Activated effector memory CD4-positive, alpha-beta T cell treated with anti-CD3 and anti-CD28 coated beads, Interleukin-2, amount 50 U/mL, for 16 hours (primary cell): ENCODE results near the gene MOGAT3.

Experiments used
- DNase-seq: peaks from one replicate; pipeline ENCODE4 v3.0.0-alpha.2; 2020

Gene MOGAT3

DNA sequence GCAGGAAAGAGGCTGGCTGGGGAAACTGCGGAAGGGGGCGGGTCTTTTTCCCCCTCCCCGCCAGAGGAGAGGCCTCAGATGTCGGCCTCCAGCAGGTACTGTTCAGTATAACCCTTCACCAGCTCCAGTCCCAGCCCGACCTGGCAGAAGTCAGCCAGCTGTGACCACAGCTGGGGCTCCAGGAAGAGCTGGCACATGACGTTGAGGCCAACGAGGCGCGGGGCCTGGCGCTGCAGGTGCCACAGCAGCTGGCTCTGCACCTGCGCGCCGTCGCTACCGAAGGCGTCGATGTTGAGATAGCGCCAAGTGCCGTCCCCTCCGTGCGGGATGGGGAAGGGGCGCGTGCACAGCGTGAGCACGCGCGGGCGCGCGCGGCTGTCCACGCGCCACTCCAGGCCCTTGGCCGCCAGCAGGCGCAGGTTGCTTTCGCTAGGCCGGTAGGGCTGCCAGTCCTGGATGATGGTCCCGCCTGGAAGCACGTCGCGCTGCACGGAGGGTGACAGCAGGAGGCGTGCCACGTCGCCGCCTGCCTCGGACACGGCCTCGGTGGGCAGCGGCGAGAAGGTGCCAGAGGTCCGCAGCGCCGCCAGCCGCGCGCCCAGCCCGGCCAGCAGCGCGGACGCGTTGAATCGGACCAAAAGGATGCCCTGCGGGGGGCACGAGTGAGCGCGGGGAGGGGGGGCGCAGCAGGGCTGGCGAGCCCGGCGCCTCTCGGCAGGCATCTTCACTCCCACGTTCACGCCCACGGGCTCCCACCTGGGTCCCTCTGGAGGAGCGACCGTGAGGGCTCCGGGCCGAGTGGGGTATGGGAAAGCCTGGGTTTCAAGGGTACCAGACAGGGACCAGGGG lies 28.6 kb downstream of the MOGAT3 start:
- no peak for DNase-seq

DNA sequence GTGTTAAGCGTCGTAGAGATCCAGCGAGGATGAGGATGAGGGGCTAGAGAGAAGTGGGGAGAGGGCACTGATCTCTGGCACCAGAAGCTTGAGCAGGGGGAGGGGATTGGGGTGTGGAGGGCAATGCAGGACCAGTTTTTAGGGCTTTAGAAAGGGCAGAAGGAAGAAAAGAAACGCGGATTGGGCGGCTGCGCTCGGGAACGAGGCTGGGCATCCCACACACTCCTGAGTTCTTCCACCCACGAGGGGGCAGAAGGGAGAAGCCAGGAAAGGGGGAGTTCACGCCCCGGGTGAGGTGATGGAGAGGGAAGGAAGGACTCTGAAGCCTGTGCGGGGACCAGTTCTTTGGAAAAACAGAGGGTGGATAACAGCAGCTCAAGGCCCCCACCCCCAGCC lies 29.4 kb downstream of the MOGAT3 start:
- DNase-seq, result no peak

DNA sequence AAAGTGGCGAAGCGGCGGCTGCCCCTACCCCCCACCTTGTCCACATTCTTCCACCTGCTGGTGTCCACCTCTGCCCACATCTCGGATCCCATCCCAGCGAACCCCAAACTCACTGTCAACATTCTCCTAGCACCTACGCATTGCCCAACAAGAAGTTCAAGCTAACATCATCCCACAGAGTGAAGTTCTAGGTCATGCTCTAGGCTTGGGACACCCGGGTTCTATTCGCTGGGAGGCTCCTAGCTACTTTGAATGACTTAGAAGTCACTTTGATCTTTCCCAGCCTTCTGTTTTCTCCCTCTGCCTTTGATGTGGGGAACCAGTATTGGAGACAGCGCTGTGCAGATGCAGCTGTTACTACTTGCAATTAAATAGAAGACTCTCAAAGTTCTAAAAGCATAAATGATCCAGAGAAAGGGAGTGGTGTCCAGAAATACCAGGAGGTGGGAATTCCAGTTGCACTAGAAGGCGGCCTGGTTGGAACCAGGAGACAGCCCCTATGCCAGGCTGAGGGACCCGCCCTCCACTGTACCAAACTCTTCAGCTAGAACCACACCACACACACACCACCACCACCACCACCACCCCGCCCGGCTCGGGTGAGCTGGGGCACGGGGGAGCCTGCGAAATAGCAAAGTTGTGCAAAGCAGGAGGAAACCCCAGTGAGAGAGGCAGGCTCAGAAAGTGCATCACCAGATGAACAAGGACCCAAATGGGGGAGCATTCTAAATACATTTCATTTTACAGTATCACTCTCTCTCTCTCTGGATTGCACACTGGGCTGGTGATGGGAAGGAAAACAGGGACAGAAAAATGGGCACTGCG lies 30.0 kb downstream of the MOGAT3 start:
- peak; percentile 69 for DNase-seq

DNA sequence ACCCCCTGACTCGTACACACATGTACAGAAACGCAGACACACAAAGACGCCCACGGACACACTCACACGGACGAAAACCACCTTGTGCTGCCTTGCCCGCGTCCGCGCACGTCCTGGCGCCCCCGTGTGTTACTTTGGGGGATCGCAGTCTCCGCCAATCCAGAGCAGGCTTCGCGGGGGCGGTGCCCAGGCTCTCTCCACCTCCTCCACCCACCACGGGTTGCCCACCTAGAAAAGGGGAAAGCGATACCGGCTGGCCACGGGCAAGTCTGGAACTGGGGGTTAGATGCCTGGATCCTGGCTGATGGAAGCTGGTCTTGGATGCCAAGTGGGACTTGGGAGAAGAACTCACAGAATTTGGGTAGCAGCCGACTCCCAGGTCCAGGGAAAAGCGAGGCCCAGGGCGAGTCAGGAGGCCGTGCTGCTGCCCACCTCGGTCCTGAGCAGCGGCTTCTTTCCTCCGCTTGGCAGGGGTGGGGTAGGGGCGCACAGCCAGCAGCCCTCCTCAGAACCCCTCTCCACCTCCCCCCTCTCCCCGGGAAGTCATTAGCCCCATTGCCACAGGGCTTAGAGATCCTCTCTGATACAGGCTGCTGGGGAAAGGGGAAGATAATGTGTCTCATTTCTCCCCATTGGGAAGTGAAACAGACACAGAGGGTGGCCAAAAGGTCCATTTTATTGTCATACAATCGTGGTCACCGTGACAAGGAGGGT lies 30.8 kb downstream of the MOGAT3 start:
- DNase-seq, result peak; percentile 94

DNA sequence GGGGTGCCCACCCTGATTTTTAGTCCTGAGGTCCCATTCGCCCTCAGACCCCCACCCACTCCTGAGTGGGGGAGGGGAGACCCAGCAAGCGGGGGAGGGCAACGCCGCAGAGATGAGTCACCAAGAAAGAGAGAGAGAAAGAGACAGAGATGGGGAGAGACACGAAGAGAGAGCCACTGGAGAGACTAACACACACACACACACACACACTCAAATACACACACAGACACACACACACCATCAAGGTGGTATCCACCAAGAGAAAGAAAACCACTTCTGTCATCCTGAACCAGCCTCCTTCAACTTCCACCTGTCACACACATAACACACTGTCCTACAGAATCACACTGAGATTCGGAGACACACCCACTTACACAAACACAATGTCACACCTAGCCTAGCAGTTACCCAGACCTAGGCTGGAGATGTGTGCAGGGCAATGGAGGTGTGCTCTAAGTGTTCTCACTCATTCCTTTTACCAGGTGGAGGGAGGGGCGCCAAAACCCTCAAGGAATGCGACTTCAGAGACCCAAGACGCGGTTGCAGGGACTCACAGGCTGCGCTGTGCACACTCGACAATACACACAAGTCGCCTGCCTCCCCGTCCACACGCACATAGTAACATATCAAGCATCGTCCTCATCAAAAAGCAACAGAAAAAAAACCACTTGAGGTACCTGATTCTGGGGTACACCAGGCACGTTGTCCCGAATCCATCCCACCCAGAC lies 31.6 kb downstream of the MOGAT3 start:
- DNase-seq, result no peak

DNA sequence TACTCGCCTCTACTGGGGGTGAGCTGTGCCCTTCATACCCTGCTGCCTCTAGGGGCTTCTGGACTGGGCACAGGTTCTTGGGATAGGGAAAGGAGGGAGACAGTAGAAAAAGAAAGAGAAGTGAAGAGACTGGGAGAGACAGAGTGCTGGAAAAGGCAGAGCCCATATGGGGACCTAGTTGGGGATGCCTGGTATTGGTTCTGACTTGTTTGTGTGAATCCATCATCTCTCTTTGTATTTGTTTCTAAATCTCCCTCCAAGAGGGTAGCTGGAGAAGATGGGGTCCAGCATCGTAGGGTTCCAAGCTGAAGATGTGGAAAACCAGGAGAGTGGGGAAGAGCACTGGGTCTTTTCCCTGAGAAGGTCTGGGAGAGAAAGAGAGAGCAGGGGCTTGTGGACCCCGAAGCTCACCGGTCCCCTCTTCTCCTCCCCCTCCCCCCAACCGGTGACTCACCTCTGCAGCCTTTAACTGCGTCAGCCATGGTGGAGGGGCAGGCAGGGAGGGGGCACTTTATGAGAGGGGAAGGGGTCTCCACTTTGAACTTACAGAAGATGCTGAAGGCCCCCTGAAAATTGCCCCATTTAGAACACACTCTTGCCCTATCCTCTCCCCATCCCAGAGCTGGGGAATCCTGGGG lies 32.3 kb downstream of the MOGAT3 start:
- no peak for DNase-seq

DNA sequence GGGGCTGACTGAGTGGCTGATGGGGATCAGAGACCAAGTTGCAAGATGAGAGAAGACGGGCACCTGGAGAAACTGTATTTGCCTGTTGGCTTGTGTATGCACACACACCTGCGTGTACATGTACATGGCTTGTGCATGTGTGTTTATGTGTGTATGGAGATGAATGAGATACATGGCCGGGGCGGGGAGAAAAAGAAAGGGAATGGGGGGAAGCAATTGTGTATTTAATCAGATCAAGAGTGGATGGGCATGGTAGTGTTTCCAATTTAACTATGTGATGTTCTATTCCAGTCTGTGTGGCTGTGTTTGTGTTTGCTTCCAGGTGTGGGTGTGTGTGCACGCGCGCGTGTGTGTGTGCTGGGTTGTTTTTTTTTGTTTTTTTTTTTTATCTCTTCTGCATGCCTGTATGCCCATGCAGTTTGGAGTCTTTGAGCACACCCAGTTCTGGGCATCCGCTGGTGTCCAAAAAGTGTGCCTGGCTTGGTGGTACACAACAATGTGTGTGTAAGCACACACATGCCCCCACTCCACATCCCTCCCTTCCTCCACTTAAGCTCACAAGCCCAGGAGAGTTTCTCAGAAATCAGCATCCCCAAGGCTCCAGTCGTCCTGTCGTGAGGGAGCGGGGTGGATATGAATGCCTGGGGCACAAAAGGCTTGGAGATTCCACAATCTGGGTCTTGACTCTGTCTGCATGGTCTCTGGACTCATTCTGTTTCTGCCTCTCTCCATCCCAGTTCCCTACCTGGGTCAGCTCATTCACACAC lies 33.0 kb downstream of the MOGAT3 start:
- DNase-seq, result no peak

DNA sequence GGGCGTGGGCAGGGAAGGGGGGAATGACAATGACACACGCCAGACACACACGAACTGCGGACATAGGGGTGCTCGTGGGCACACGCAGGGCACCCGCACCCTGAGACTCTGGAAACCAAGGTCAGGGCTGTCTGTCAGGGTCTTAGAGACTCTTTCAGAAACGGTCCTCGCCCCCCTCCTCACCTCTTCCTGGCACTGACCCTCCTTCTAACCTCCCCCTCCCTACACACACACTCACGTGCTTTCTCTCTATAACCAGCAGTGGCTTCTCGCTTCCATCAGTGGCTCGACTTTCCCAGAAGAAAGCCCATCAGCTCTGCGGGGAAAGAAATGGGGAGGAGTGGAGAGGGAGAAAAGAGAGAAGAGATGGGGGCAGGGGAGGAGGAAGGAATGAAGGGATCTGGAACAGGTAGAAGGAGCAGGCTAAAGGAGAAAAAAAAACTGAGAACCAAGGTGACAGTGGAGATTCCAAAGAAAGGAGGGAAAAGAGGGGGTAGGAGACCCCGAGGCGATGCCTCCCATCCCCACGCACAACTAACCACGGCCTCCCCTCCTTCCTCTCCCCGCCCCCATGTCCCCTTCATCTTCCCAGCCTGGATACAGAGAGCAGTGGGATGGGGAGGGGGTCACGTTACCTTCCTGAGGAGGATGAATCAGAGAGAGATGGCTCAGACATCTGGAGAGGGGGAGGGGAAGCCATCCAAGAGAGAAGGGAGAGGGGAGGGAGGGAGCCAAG lies 33.8 kb downstream of the MOGAT3 start:
- DNase-seq, result no peak

DNA sequence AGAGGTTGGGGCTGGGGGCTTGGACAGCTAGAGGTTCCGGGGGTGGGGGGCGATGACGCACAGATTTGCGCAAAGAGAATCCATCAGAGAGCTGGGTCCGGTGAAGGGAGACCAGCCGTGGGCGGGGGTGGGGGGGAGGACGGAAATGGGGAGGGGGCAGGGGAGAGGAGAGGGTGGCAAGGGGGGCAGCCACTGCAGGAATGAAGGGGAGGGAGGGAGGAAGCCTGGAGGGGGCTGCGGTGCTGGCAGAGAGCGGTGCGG lies 34.3 kb downstream of the MOGAT3 start:
- no peak for DNase-seq

DNA sequence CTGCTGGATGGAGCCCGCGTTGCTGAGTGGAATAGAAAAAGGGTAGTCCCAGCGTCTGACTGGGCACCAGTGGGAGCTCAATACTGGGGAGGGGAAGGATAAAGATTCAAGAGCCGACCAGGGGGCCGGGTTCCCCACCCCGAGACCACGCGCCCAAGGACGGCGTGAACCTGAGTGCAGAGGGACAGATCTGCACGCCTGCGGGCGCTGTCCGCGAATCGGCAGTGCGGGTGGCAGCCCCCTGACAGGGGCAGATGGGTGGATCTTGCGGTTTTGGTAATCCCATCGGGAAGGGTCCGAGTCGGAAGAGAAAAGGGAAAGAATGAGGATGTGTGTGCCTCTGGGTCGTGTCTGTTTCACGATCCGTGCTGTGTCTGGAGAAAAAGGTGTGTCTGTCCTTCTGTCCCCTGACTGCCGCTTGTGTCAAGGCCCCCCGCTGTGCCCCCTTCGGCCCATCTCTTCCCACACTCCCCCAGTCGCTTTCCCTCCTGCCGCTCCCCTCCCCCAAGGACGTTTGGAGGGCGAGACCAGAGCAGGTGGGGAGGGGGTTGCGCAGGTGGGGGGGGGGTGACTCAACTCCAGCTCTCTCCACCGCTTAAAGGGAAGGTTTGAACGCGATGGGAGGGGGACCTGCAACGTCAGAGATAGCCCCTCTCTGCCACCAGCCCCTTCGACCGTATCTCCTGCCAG lies 34.7 kb downstream of the MOGAT3 start:
- DNase-seq, result no peak

DNA sequence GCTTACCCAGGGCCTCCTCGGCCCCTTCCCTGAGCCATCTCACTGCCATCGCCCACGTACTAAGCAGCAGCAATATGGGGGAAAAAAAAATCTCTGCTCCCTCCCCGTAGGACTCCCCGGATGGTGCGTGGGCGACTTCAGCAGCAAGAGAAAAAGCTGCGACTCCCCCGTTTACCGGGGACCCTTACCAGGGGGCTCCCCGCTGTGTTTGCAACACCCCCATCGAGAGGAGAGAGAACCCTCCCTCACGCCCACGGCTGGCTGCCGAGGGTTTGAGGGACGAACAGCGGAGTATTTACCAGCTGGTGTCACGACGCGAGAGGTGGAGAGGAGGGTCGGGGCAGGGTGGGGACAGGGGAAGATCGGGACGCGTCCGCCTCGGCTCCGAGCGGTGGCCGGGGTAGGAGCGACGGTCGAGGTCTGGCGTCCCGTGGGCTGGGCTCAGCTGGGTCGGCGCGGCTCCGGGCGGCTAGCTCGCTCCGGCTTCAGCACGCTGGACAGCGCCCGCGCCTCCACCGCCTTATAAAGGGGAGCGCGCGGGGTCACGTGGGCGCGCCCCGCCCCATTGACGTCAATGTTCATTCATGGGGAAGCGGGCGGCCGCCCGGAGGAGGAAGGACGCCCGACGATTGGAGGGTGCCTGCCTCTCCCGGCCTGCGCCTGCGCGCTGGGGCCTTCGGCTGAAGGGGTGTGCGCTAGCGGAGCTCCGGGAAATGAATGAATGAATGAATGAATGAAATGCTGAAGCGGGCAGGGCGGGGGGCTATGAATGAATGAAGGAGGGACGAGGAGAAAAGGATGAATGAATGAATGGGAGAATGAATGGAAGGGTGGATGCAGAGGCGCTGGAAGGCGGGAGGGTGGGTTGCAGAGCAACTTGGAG lies 35.5 kb downstream of the MOGAT3 start, which contains the start of gene VGF:
Gene VGF (minus strand): TSS at position 495 of the 883 bp plus-strand sequence. CDS start 726 bp downstream, outside the sequence.
- peak; percentile 96 for DNase-seq

DNA sequence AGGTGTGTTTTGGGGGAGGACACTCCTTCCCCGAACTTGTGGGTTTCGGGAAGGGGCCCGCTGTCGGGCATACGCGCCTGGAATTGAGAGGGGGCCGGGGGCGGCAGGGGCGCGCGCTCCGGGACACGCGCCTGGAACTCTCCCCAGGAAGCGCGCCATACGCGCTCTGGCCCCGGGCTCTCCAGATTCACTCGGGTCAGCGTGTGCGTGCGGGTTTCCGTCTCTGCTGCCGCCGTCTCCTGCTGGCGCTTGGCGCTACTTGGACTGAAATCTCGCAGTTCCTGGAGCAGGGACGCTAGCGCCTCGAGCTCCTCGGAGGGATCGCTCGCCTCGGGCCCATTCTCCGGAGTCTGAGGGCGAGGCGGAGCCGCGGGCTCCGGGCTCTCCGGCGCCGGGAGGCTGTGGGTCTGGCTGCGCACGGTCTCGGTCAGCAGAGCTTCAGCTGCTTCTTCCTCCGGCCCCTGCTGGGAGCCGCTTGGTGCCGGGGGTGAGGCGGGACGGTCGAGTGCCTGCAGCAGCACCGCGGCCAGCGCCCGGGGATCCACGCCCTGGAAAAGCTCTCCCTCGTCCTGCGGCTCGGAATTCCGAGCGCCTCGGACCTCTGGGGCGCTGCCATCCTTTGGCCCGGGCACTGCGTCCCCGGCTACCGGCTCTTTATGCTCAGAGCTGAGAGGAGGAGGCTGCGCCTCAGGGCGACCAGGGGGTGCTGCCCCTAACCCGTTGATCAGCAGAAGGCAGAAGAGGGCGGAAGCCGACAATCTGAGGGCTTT lies 36.6 kb downstream of the MOGAT3 start:
- DNase-seq, result no peak

DNA sequence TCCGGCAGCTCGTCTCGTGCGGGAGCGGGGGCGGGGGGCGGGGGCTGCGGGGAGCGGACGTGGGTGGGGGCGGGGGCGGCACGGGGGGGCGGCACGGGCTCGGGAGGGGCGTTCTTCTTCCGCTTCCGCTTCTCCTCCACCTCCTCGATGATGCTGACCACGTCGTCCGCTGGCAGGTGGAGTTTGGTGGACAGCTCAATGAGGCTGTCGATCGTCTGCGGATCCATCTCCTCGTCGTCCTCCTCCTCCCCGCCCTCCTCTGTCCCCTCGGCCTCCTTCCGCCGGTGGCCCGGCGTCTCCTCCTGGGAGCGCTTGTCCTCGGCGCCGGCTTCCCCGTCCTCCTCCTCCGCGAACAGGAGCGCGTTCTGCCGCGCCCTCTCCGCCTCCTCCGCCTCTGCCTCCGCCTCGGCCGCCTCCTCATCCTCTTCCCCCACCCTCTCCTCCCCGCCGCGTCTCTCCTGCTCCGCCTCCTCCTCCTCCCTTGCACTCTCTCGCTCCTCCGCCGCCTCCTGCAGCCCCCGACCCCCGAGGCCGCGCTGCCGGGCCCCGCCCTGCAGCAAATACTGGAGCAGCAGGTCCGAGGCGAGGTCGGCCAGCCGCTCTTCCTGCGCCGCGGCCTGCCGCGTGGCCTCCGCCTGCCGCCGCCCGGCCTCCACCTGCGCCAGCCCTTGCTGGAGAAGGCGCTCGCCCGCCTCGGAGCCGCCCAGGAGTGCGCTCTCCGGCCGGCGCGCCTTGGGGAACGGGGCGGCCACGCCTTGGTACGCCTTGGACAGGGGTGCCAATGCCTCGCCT lies 37.4 kb downstream of the MOGAT3 start:
- DNase-seq, result peak; percentile 74

DNA sequence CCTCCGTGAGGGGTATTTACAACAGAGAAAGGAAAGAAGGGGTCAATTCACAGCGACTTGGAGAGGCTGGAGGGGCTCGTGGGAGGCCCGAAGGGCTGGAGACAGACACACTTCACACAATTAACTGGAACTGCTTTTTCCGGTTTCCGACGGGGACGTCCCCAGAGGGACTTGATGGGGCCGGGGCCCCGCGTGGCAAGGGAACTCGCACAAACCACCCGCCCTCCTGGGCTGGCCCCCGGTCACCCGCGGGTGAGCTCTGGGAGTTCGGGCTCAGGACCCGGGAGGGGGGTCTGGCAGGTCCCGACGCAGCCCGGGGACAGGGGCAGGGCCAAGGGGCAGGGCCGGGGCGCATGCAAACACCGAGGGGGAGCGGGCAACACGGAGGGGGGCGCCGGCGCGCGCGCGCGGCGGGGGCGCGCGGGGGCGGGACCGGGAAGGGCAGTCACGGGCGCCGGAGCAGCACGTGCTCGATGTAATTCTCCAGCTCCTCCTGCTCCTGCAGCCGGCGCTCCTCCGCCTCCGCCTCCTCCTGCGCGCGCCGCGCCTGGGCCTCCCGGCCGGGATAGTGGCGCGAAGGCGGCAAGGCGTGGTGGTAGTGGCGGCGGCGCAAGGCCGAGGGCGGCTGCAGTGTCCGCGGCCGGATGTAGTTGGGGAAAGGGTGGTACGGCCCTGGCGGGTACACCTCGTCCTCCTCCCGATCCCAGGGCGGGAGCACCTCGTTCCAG lies 38.1 kb downstream of the MOGAT3 start:
- DNase-seq, result no peak

DNA sequence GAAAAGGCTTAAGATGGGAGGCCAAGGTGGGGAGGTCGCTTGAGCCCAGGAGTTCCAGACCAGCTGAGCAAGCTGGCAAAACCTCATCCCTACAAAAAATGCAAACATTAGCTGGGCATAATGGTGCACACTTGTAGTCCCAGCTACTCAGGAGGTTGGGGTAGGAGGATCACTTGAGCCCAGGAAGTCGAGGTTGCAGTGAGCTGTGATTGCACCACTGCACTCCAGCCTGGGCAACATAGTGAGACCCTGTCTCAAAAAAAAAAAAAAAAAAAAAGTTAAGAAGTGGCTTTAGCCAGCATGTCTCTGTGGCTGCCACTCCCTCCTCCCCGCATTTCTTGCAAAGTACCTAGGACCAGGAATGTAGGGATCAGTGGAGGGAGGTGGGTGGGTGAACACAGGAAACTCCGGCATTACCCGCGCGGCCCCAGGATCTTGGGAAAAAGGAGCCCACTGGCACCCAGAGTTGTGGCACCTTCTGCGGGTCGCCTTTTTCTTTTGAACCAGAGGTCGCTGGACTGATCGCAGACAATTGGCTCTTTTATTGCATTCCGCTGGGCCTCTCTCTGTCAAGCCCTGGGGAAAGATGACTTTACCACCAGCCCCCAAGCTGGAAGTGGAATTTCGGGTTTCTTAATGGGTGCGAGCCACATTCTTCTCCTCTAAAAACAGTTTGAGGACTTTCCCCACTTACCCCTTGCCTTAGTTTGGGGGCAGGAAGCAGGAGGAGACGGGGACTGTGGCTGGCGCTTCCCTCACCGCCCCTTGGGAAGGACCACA lies 39.0 kb downstream of the MOGAT3 start:
- no peak for DNase-seq

DNA sequence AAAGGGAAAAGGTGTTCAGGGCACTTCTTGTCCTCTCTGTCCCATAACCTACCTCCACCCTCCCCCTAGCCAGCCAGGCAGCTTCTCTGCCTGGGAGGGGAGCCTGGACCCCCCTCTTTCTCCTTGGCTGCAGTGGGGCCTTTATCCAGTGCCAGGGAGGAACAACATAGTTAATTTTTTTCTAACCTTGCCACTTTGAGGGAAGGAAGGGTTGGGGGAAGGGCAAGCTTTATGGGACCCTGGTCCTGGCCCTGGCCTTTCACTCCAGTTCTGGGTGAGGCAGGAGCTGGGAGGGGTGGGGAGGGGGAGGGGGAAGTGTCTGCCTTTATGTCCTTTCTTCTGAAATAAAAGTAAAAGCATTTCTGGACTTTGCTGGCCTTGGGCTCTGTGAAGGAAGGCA lies 39.9 kb downstream of the MOGAT3 start:
- no peak for DNase-seq
